Esophagus muscularis mucosa (tissue), 4 donors: ENCODE data around the gene ZMYND10.

ENCODE experiments used
- EP300 ChIP-seq: sonication (generic); formaldehyde crosslinking; IDR thresholded peaks from one replicate; pipeline ENCODE4 v1.6.1; 2017; ENCODE audit warnings: antibody characterized with exemption
- POLR2A ChIP-seq: fragments of 450-650 bp; IDR thresholded peaks from one replicate; pipeline ENCODE4 v1.6.1; 2017; ENCODE audit warnings: antibody characterized with exemption, moderate library complexity, mild to moderate bottlenecking, low read depth
- POLR2AphosphoS5 ChIP-seq, 2 donors: sonication (generic); formaldehyde crosslinking; IDR thresholded peaks; one replicate each; pipeline ENCODE4 v1.6.1; 2017; ENCODE audit warnings: antibody characterized with exemption in 2 of 2
- TF ChIP-seq, protein P1 (sequence below), 3 experiments: fragments of 200-600 bp in 2 of 3; fragments of 450-650 bp in 1 of 3; sonication (generic) in 2 of 3; IDR thresholded peaks; one replicate each; pipeline ENCODE4 v1.5.1; 2017 to 2019; ENCODE audit warnings: antibody characterized with exemption in 3 of 3, mild to moderate bottlenecking in 2 of 3, moderate library complexity in 1 of 3

DNA sequence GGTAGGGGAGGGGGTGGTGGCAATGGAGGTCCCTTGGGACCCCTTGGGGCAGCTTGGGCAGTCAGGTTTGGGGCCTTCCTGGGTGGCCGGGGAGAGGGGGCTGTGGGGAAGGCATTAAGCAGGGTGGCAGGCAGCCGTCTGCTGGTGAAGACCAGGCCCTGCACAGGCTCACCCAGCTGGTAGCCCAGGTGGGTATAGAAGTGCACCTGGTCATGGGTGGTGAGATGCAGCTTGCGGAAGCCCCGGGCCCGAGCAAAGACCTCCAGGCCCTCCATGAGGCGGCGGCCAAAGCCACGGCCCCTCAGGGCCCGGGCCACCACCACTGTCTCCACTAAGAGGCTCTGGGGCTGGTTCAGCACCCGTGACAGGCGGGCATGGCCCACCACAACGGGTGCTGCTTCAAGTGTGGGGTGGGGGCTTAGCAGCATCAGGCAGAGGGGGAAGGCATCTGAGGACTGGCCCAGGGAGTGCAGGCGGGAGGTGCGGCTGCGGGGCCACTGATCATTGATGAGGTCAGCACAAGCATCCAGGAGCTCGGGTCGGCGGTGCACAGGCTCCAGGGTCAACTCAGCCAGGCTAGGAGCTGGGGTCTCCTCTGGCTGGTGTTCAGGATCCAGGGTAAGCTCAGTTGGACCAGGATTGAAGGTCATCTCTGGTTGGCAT is 48.7 kb downstream of the ZMYND10 start:
- TF ChIP-seq, protein P1, sequence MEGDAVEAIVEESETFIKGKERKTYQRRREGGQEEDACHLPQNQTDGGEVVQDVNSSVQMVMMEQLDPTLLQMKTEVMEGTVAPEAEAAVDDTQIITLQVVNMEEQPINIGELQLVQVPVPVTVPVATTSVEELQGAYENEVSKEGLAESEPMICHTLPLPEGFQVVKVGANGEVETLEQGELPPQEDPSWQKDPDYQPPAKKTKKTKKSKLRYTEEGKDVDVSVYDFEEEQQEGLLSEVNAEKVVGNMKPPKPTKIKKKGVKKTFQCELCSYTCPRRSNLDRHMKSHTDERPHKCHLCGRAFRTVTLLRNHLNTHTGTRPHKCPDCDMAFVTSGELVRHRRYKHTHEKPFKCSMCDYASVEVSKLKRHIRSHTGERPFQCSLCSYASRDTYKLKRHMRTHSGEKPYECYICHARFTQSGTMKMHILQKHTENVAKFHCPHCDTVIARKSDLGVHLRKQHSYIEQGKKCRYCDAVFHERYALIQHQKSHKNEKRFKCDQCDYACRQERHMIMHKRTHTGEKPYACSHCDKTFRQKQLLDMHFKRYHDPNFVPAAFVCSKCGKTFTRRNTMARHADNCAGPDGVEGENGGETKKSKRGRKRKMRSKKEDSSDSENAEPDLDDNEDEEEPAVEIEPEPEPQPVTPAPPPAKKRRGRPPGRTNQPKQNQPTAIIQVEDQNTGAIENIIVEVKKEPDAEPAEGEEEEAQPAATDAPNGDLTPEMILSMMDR (IDR thresholded peaks at IDR 0.05) = no peak
- TF ChIP-seq EP300 (no peak), POLR2A (no peak), POLR2AphosphoS5 (IDR thresholded peaks at IDR 0.05) (no peak)
